HEK293 (cell line): ENCODE results near the gene DRAP1.

ENCODE experiments used
- CTCF ChIP-seq: fragments of 450-650 bp; formaldehyde crosslinking; IDR thresholded peaks from 2 replicates; pipeline ENCODE4 v1.5.1; 2016; ENCODE audit warnings: missing biosample characterization, missing genetic modification characterization
- GLI4 ChIP-seq: fragments of 450-650 bp; formaldehyde crosslinking; IDR thresholded peaks from 2 replicates; pipeline ENCODE4 v1.5.1; 2016; ENCODE audit warnings: missing biosample characterization, missing genetic modification characterization
- GLIS2 ChIP-seq: fragments of 450-650 bp; formaldehyde crosslinking; IDR thresholded peaks from 2 replicates; pipeline ENCODE4 v1.5.1; 2016; ENCODE audit warnings: missing biosample characterization, missing genetic modification characterization
- HIC1 ChIP-seq: fragments of 450-650 bp; formaldehyde crosslinking; IDR thresholded peaks from 2 replicates; pipeline ENCODE4 v1.5.1; 2016; ENCODE audit warnings: missing biosample characterization, missing genetic modification characterization
- KLF10 ChIP-seq: fragments of 450-650 bp; IDR thresholded peaks from 2 replicates; pipeline ENCODE4 v1.5.1; 2018; ENCODE audit warnings: missing biosample characterization, mild to moderate bottlenecking, missing genetic modification characterization
- KLF9 ChIP-seq: fragments of 450-650 bp; formaldehyde crosslinking; IDR thresholded peaks from 2 replicates; pipeline ENCODE4 v1.5.1; 2016; ENCODE audit warnings: missing biosample characterization, missing genetic modification characterization, low read depth
- MZF1 ChIP-seq: fragments of 450-650 bp; formaldehyde crosslinking; IDR thresholded peaks from 2 replicates; pipeline ENCODE4 v1.5.1; 2017; ENCODE audit warnings: missing biosample characterization, missing genetic modification characterization, borderline replicate concordance
- OSR2 ChIP-seq: fragments of 450-650 bp; formaldehyde crosslinking; IDR thresholded peaks from 2 replicates; pipeline ENCODE4 v1.5.1; 2016; ENCODE audit warnings: missing biosample characterization, missing genetic modification characterization
- SP2 ChIP-seq: fragments of 450-650 bp; formaldehyde crosslinking; IDR thresholded peaks from 2 replicates; pipeline ENCODE4 v1.5.1; 2016; ENCODE audit warnings: missing biosample characterization, missing genetic modification characterization
- SP3 ChIP-seq: fragments of 450-650 bp; formaldehyde crosslinking; IDR thresholded peaks from 2 replicates; pipeline ENCODE4 v1.5.1; 2016; ENCODE audit warnings: missing biosample characterization, missing genetic modification characterization
- TRIM28 ChIP-seq: IDR thresholded peaks from 2 replicates; pipeline ENCODE4 v1.6.1; 2011; ENCODE audit warnings: low read length, control low read depth, borderline replicate concordance
- ZBTB26 ChIP-seq: fragments of 450-650 bp; formaldehyde crosslinking; optimal IDR thresholded peaks from 2 replicates; pipeline ENCODE3; 2016; ENCODE audit warnings: missing biosample characterization, mild to moderate bottlenecking, missing genetic modification characterization
- ZBTB44 ChIP-seq: fragments of 450-650 bp; IDR thresholded peaks from 2 replicates; pipeline ENCODE4 v1.5.1; 2018; ENCODE audit warnings: missing biosample characterization, mild to moderate bottlenecking, missing genetic modification characterization
- ZFP69B ChIP-seq: fragments of 450-650 bp; formaldehyde crosslinking; IDR thresholded peaks from 2 replicates; pipeline ENCODE4 v1.5.1; 2016; ENCODE audit warnings: missing biosample characterization, missing genetic modification characterization
- ZNF133 ChIP-seq: fragments of 450-650 bp; formaldehyde crosslinking; IDR thresholded peaks from 2 replicates; pipeline ENCODE4 v1.5.1; 2016; ENCODE audit warnings: missing biosample characterization, missing genetic modification characterization
- ZNF146 ChIP-seq: fragments of 450-650 bp; formaldehyde crosslinking; IDR thresholded peaks from 2 replicates; pipeline ENCODE4 v1.5.1; 2016; ENCODE audit warnings: missing biosample characterization, missing genetic modification characterization
- ZNF148 ChIP-seq: fragments of 450-650 bp; formaldehyde crosslinking; IDR thresholded peaks from 2 replicates; pipeline ENCODE4 v1.5.0; 2017; ENCODE audit warnings: missing biosample characterization, missing genetic modification characterization, borderline replicate concordance
- ZNF155 ChIP-seq: fragments of 450-650 bp; formaldehyde crosslinking; IDR thresholded peaks from 2 replicates; pipeline ENCODE4 v1.5.1; 2016; ENCODE audit warnings: missing biosample characterization, missing genetic modification characterization
- ZNF174 ChIP-seq: fragments of 450-650 bp; formaldehyde crosslinking; IDR thresholded peaks from 2 replicates; pipeline ENCODE4 v1.5.0; 2017; ENCODE audit warnings: missing biosample characterization, mild to moderate bottlenecking, missing genetic modification characterization
- ZNF19 ChIP-seq: fragments of 450-650 bp; formaldehyde crosslinking; IDR thresholded peaks from 2 replicates; pipeline ENCODE4; 2016; ENCODE audit warnings: missing biosample characterization, missing genetic modification characterization, low read depth
- ZNF2 ChIP-seq: fragments of 450-650 bp; formaldehyde crosslinking; IDR thresholded peaks from 2 replicates; pipeline ENCODE4 v1.5.1; 2016; ENCODE audit warnings: missing biosample characterization, missing genetic modification characterization
- ZNF211 ChIP-seq: fragments of 450-650 bp; formaldehyde crosslinking; IDR thresholded peaks from 2 replicates; pipeline ENCODE4 v1.5.1; 2016; ENCODE audit warnings: low read depth, missing biosample characterization, missing genetic modification characterization
- ZNF391 ChIP-seq: fragments of 450-650 bp; formaldehyde crosslinking; IDR thresholded peaks from 2 replicates; pipeline ENCODE4 v1.5.1; 2016; ENCODE audit warnings: low read depth, missing biosample characterization, missing genetic modification characterization, borderline replicate concordance
- ZNF426 ChIP-seq: fragments of 450-650 bp; formaldehyde crosslinking; IDR thresholded peaks from 2 replicates; pipeline ENCODE4 v1.5.1; 2017; ENCODE audit warnings: missing biosample characterization, missing genetic modification characterization, mild to moderate bottlenecking, inconsistent platforms, moderate library complexity
- ZNF48 ChIP-seq: fragments of 450-650 bp; formaldehyde crosslinking; IDR thresholded peaks from 2 replicates; pipeline ENCODE4 v1.5.1; 2016; ENCODE audit warnings: missing biosample characterization, missing genetic modification characterization
- ZNF558 ChIP-seq: fragments of 450-650 bp; formaldehyde crosslinking; IDR thresholded peaks from 2 replicates; pipeline ENCODE4 v1.5.1; 2016; ENCODE audit warnings: missing biosample characterization, missing genetic modification characterization
- ZNF561 ChIP-seq: fragments of 450-650 bp; IDR thresholded peaks from 2 replicates; pipeline ENCODE4 v1.5.1; 2018; ENCODE audit warnings: missing biosample characterization, missing genetic modification characterization, borderline replicate concordance
- ZNF654 ChIP-seq: fragments of 450-650 bp; formaldehyde crosslinking; IDR thresholded peaks from 2 replicates; pipeline ENCODE4 v1.5.1; 2016; ENCODE audit warnings: low read depth, missing biosample characterization, missing genetic modification characterization
- ZNF670 ChIP-seq: fragments of 450-650 bp; formaldehyde crosslinking; IDR thresholded peaks from 2 replicates; pipeline ENCODE4 v1.5.1; 2016; ENCODE audit warnings: missing biosample characterization, missing genetic modification characterization, low read depth
- ZNF747 ChIP-seq: fragments of 450-650 bp; formaldehyde crosslinking; IDR thresholded peaks from 2 replicates; pipeline ENCODE4 v1.5.1; 2016; ENCODE audit warnings: missing biosample characterization, missing genetic modification characterization
- ZNF768 ChIP-seq: fragments of 450-650 bp; formaldehyde crosslinking; IDR thresholded peaks from 2 replicates; pipeline ENCODE4 v1.5.1; 2018; ENCODE audit warnings: missing biosample characterization, mild to moderate bottlenecking, missing genetic modification characterization
- ZSCAN5A ChIP-seq: fragments of 450-650 bp; formaldehyde crosslinking; IDR thresholded peaks from 2 replicates; pipeline ENCODE4 v1.5.1; 2016; ENCODE audit warnings: missing biosample characterization, missing genetic modification characterization

Gene DRAP1

GRCh38 chr11:65919141-65919572, at the start of gene DRAP1 (continued):
- TF ChIP-seq ZNF670 (tag by site-specific recombination) (no peak), ZNF768 (tag by site-specific recombination) (no peak), MZF1 (tag by site-specific recombination) (no peak), ZNF747 (tag by site-specific recombination) (no peak), ZSCAN5A (0 out of 2 replicates have a peak, but pooled peaks have one; percentile 34), GLIS2 (tag by site-specific recombination) (peak; percentile 55), ZNF2 (no peak), HIC1 (tag by site-specific recombination) (no peak), TRIM28 (no peak), GLI4 (tag by site-specific recombination) (no peak), CTCF (no peak), ZBTB44 (tag by site-specific recombination) (peak; percentile 96), ZNF558 (tag by site-specific recombination) (no peak), ZNF48 (no peak), ZNF211 (tag by site-specific recombination) (no peak), OSR2 (peak; percentile 18; the same call in 1 of the 2 replicates), ZNF391 (tag by site-specific recombination) (0 out of 2 replicates have a peak, but pooled peaks have one; percentile 57), SP2 (peak; percentile 50), ZFP69B (peak; percentile 81), ZNF654 (no peak), ZNF561 (peak; percentile 92), ZNF155 (tag by site-specific recombination) (no peak), ZBTB26 (peak; percentile 67), ZNF133 (no peak), ZNF174 (tag by site-specific recombination) (peak; percentile 92), ZNF146 (tag by site-specific recombination) (no peak), KLF10 (tag by site-specific recombination) (peak; percentile 92), KLF9 (tag by site-specific recombination) (no peak), ZNF426 (no peak), ZNF148 (peak; percentile 36; the same call in 1 of the 2 replicates), ZNF19 (tag by site-specific recombination) (no peak), SP3 (tag by site-specific recombination) (peak; percentile 65)
